Esophagus muscularis mucosa (tissue), 4 donors: ENCODE data around the gene IMP4. TPM values are rescaled to one million over a fixed set of nuclear protein-coding genes. Genes with fewer than 3 reads are reported as not detected.

Experiments
- DNase-seq: peaks from one replicate; pipeline ENCODE4 v3.0.0-alpha.2; 2017; ENCODE audit errors: extremely low spot score
- H3K27ac ChIP-seq, 4 donors: fragments of 200-600 bp; sonication (generic); replicated peaks in 1 of 4; 1 replicate in 3 of 4; 2 replicates in 1 of 4; pipeline ENCODE4 v1.5.1; 2016 to 2019; ENCODE audit warnings: mild to moderate bottlenecking in 1 of 4
- H3K27me3 ChIP-seq, 4 donors: fragments of 200-600 bp; sonication (generic); one replicate each; pipeline versions ENCODE4 v1.5.1 to v1.6.0; 2016 to 2019
- H3K36me3 ChIP-seq, 4 donors: fragments of 200-600 bp; sonication (generic); one replicate each; pipeline ENCODE4 v1.5.1; 2016 to 2019
- H3K4me1 ChIP-seq, 4 donors: fragments of 200-600 bp; sonication (generic); one replicate each; pipeline ENCODE4 v1.5.1; 2016 to 2019
- H3K4me3 ChIP-seq, 4 donors: fragments of 200-600 bp; sonication (generic); 1 replicate in 2 of 4; 2 replicates in 2 of 4; pipeline ENCODE4 v1.5.1; 2016 to 2019; ENCODE audit warnings: mild to moderate bottlenecking in 4 of 4, moderate library complexity in 1 of 4
- H3K9me3 ChIP-seq, 4 donors: fragments of 200-600 bp; sonication (generic); 1 replicate in 3 of 4; 2 replicates in 1 of 4; pipeline ENCODE4 v1.5.1; 2016 to 2019
- CTCF ChIP-seq, 3 experiments: fragments of 200-600 bp in 2 of 3; fragments of 450-650 bp in 1 of 3; sonication (generic) in 2 of 3; IDR thresholded peaks; one replicate each; pipeline ENCODE4 v1.5.1; 2017 to 2019; ENCODE audit warnings: antibody characterized with exemption in 3 of 3, mild to moderate bottlenecking in 2 of 3, moderate library complexity in 1 of 3
- EP300 ChIP-seq: sonication (generic); formaldehyde crosslinking; IDR thresholded peaks from one replicate; pipeline ENCODE4 v1.6.1; 2017; ENCODE audit warnings: antibody characterized with exemption
- POLR2A ChIP-seq: fragments of 450-650 bp; IDR thresholded peaks from one replicate; pipeline ENCODE4 v1.6.1; 2017; ENCODE audit warnings: antibody characterized with exemption, moderate library complexity, mild to moderate bottlenecking, low read depth
- POLR2AphosphoS5 ChIP-seq, 2 donors: sonication (generic); formaldehyde crosslinking; IDR thresholded peaks; one replicate each; pipeline ENCODE4 v1.6.1; 2017; ENCODE audit warnings: antibody characterized with exemption in 2 of 2
- WGBS: methylation state at CpG from one replicate; pipeline ENCODE4 v1.1.5; 2018; 5-methylcytosine and 5-hydroxymethylcytosine counted together
- intact Hi-C: fragments of 100-400 bp; cut with DNase I; formaldehyde crosslinking; loops from one replicate; pipeline ENCODE4 v1.15.1; 2023
- total RNA-seq, 4 donors: library from RNA; depleted of rRNA; stranded (reverse); fragments of >200 nt; gene quantifications; one replicate each; pipeline versions ENCODE4 v1.1.0 to v1.2.1, GENCODE V29; 2016

Gene IMP4
- total RNA-seq, 4 donors from 2014 or later = 94.7 to 139 (median 114) TPM

GRCh38 chr2:130347220-130347925 lies 4.7 kb downstream of the IMP4 start:
- Histone ChIP-seq H3K27ac (no peak overlapping the region), H3K27me3 (no peaks in the 10 kb centered on the region), H3K9me3 (no peaks in the 10 kb centered on the region), H3K4me1 (peaks cover 11 to 22% (median 18%) of the 10 kb centered on the region in 4 donors), H3K36me3 (peaks cover 33 to 51% (median 45%) of the 10 kb centered on the region in 4 donors), H3K4me3 (no peak overlapping the region)
- 91% methylated on average over 7 of the region's 7 CpGs for WGBS
- DNase-seq = peak; percentile 60
- intact Hi-C loops = no loop called here
- TF ChIP-seq CTCF (IDR thresholded peaks at IDR 0.05) (no peak), EP300 (no peak), POLR2AphosphoS5 (IDR thresholded peaks at IDR 0.05) (no peak), POLR2A (no peak)

GRCh38 chr2:130349174-130349573 lies 6.5 kb downstream of the IMP4 start:
- 87% methylated on average over 3 of the region's 3 CpGs for WGBS
- H3K4me1 ChIP-seq = peaks cover 9 to 25% (median 14%) of the 10 kb centered on the region in 4 donors

GRCh38 chr2:130351711-130352110 lies 9.0 kb downstream of the IMP4 start:
- H3K27ac ChIP-seq = no peak overlapping the region
- no peak overlapping the region for H3K4me3 ChIP-seq
- no peaks in the 10 kb centered on the region for H3K9me3 ChIP-seq
- H3K4me1 ChIP-seq = peaks cover 16 to 41% (median 30%) of the 10 kb centered on the region in 4 donors
- intact Hi-C loops = no loop called here
- peaks cover 12 to 27% (median 21%) of the 10 kb centered on the region in 4 donors for H3K36me3 ChIP-seq
- WGBS = 63% methylated on average over 2 of the region's 7 CpGs
- DNase-seq = peak; percentile 68
- H3K27me3 ChIP-seq = no peaks in the 10 kb centered on the region
- TF ChIP-seq POLR2A (no peak), POLR2AphosphoS5 (IDR thresholded peaks at IDR 0.05) (no peak), EP300 (no peak), CTCF (IDR thresholded peaks at IDR 0.05) (no peak)

More at GRCh38 chr2:130349174-130349573, 6.5 kb downstream of the IMP4 start:
- Histone ChIP-seq H3K27ac (no peak overlapping the region), H3K36me3 (peaks cover 33 to 51% (median 45%) of the 10 kb centered on the region in 4 donors), H3K9me3 (no peaks in the 10 kb centered on the region), H3K27me3 (no peaks in the 10 kb centered on the region), H3K4me3 (no peak overlapping the region)
- intact Hi-C loops = no loop called here
- TF ChIP-seq POLR2A (no peak), EP300 (no peak), POLR2AphosphoS5 (IDR thresholded peaks at IDR 0.05) (no peak), CTCF (IDR thresholded peaks at IDR 0.05) (no peak)
- peak; percentile 5 for DNase-seq

- Histone ChIP-seq H3K4me1 (peaks cover 19 to 46% (median 33%) of the 10 kb centered on the region in 4 donors), H3K4me3 (no peak overlapping the region), H3K36me3 (peaks cover 8 to 22% (median 17%) of the 10 kb centered on the region in 4 donors), H3K27ac (no peak overlapping the region), H3K27me3 (no peaks in the 10 kb centered on the region), H3K9me3 (no peaks in the 10 kb centered on the region)
- no peak for TF ChIP-seq POLR2A
- no peak for TF ChIP-seq EP300
- TF ChIP-seq CTCF (IDR thresholded peaks at IDR 0.05) = no peak
- no peak for TF ChIP-seq POLR2AphosphoS5 (IDR thresholded peaks at IDR 0.05)
- WGBS = 59% methylated on average over 7 of the region's 7 CpGs
- intact Hi-C loops = no loop called here
- peak; percentile 47 for DNase-seq
Observed at GRCh38 chr2:130352237-130352636, 9.5 kb downstream of the IMP4 start.
